Rectal smooth muscle tissue (tissue), 1 donor: ENCODE data around the gene RNF167.
"Not testable (repeated sequence)": the region's sequence is repeated elsewhere in the genome, so short reads cannot be mapped to it uniquely, and the experiment has no call there.

Source experiments
- H3K27ac ChIP-seq: one replicate; pipeline ENCODE4 v1.7.0; 2013; ENCODE audit warnings: low read depth, low read length, inconsistent platforms
- H3K27me3 ChIP-seq: one replicate; pipeline ENCODE4 v1.7.0; 2013; ENCODE audit warnings: low read length; ENCODE audit not compliant: control insufficient read depth, insufficient read depth
- H3K36me3 ChIP-seq: one replicate; pipeline ENCODE4 v1.7.0; 2013; ENCODE audit warnings: low read length; ENCODE audit not compliant: control insufficient read depth, insufficient read depth
- H3K4me1 ChIP-seq: one replicate; pipeline ENCODE4 v1.7.0; 2013; ENCODE audit warnings: low read length; ENCODE audit not compliant: control insufficient read depth, insufficient read depth
- H3K4me3 ChIP-seq: one replicate; pipeline ENCODE4 v1.7.0; 2013; ENCODE audit warnings: low read length
- H3K9ac ChIP-seq: one replicate; pipeline ENCODE4 v1.7.0; 2013; ENCODE audit warnings: low read length

RNF167 gene

DNA sequence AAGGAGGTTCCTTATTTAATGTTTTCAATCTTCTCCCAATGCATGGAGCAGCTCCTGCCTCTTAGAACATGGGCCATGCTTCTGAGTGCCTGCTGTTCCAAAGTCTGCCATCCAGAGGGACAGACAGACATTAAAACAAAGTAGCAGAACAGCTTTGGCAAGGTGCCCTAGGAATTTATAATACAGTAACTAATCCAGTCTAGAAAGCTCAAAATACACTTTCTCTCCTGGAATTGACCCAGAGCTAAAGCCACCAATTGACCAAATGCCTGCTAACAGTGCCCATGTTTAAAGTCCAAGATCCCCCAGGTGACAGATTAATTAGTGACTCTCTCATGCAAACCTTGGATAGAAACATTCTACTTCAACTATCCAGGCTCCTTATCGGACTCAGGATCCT lies 26.1 kb upstream of the RNF167 start:
- no peak overlapping the region for H3K9ac ChIP-seq

GRCh38 chr17:4914551-4914950 lies 25.5 kb upstream of the RNF167 start:
- H3K27me3 ChIP-seq, H3K9ac ChIP-seq, H3K4me3 ChIP-seq, H3K36me3 ChIP-seq, H3K4me1 ChIP-seq, H3K27ac ChIP-seq: not testable (repeated sequence)

More for the DNA sequence above, 26.1 kb upstream of the RNF167 start:
- Histone ChIP-seq H3K27ac (no peak overlapping the region), H3K4me1 (no peaks in the 10 kb centered on the region), H3K36me3 (no peaks in the 10 kb centered on the region), H3K4me3 (no peak overlapping the region), H3K27me3 (no peaks in the 10 kb centered on the region)

- H3K27ac ChIP-seq, result no peak overlapping the region
- H3K4me3 ChIP-seq, result no peak overlapping the region
- no peaks in the 10 kb centered on the region for H3K27me3 ChIP-seq
- H3K36me3 ChIP-seq, result no peaks in the 10 kb centered on the region
- H3K9ac ChIP-seq, result no peak overlapping the region
- H3K4me1 ChIP-seq, result no peaks in the 10 kb centered on the region
These were observed 20.5 kb upstream of the RNF167 start for GRCh38 chr17:4919511-4920047.

DNA sequence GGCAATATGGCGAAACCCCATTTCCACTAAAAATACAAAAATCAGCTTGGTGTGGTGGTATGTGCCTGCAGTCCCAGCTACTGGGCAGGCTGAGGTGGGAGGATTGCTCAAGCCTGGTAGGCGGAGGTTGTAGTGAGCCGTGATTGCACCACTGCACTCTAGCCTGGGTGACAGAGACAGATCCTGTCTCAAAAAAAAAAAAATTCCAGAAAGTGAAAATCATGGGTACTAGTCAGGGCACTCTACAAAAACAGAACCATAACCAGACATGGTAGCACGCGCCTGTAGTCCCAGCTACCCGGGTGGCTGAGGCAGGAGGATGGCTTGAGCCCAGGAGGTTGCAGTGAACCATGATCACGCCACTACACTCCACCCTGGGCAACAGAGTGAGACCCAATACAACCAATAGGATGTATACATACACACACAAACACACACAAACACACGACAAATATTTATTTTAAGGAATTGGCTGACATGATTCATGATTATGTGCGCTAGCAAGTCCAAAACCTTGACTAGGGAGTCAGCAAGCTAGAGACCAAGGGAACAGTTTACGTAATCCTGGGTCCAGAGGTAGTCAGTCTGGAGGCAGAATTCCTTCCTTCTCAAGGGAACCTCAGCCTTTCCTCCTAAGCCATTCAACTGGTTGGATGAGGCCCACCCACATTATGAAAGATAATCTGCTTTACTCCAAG lies 19.6 kb upstream of the RNF167 start:
- H3K9ac ChIP-seq, result no peak overlapping the region
- H3K27ac ChIP-seq, result no peak overlapping the region

GRCh38 chr17:4921320-4921719 lies 18.7 kb upstream of the RNF167 start:
- Histone ChIP-seq H3K9ac (no peak overlapping the region), H3K4me1 (no peaks in the 10 kb centered on the region), H3K27me3 (no peaks in the 10 kb centered on the region), H3K27ac (no peak overlapping the region), H3K4me3 (no peak overlapping the region), H3K36me3 (no peaks in the 10 kb centered on the region)

More for the DNA sequence above, 19.6 kb upstream of the RNF167 start:
- Histone ChIP-seq H3K4me1 (no peaks in the 10 kb centered on the region), H3K27me3 (no peaks in the 10 kb centered on the region), H3K36me3 (no peaks in the 10 kb centered on the region), H3K4me3 (no peak overlapping the region)

DNA sequence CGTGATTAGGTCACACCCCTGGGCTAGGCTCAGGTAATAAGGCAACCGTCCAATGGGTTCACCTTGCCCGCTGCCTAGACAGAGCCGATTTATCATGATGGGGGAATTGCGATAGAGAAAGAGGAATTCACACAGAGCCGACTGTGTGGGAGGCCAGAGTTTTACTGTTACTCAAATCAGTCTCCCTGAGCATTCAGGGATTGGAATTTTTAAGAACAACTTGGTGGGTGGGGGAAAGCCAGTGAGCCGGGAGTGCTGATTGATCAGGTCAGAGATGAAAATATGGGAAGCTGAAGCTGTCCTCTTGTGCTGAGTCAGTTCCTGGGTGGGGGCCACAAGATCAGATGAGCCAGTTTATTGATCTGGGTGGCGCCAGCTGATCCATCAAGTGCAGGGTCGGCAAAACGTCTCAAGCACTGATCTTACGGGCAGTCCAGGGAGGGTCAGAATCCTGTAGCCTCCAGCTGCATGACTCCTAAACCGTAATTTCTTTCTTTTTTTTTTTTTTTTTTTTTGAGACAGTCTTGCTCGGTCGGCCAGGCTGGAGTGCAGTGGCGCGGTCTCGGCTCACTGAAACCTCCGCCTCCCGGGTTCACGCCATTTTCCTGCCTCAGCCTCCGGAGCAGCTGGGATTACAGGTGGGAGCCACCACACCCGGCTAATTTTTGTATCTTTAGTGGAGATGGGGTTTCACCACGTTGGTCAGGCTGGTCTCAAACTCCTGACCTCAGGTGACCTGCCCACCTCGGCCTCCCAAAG lies 13.3 kb upstream of the RNF167 start:
- not testable (repeated sequence) for H3K4me3 ChIP-seq, H3K27ac ChIP-seq, H3K4me1 ChIP-seq, H3K27me3 ChIP-seq, H3K36me3 ChIP-seq, H3K9ac ChIP-seq

- Histone ChIP-seq H3K4me3 (no peak overlapping the region), H3K27ac (no peak overlapping the region), H3K9ac (no peak overlapping the region), H3K27me3 (no peaks in the 10 kb centered on the region), H3K4me1 (no peaks in the 10 kb centered on the region), H3K36me3 (no peaks in the 10 kb centered on the region)
These were observed 11.2 kb upstream of the RNF167 start for GRCh38 chr17:4928881-4929280.

DNA sequence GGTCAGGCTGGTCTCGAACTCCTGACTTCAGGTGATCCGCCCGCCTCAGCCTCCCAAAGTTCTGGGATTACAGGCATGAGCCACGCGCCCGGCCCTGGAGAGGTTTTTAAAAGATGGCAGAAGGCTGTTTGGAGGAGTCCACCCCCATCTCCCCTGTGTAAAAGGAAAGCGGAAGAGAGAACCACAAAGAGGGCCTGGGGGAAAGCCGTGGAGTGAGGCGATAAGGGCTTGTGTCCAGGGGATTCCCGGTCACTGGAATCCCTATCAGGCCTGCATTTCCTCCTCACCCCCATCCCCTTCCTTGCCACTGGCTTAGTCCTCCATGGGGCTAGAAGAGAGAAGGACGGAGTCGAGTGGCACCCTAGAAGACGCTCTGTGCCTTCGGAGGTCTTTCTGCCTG lies 8.1 kb upstream of the RNF167 start, which contains the start of gene GP1BA:
Gene GP1BA, plus strand, starts transcription at position 315 of the 400 bp plus-strand sequence. CDS start 328 bp downstream, outside the sequence.
- H3K27me3 ChIP-seq, result no peaks in the 10 kb centered on the region
- no peak within 1 kb of the TSS for H3K9ac ChIP-seq
- no peak within 1 kb of the TSS for H3K27ac ChIP-seq
- H3K36me3 ChIP-seq, result peaks cover 5% of the 10 kb centered on the region
- no peak within 1 kb of the TSS for H3K4me3 ChIP-seq
- peaks cover 3% of the 10 kb centered on the region for H3K4me1 ChIP-seq

- peaks cover 9% of the 10 kb centered on the region for H3K36me3 ChIP-seq
- no peaks in the 10 kb centered on the region for H3K27me3 ChIP-seq
- peaks cover 3% of the 10 kb centered on the region for H3K4me1 ChIP-seq
- no peak overlapping the region for H3K9ac ChIP-seq
- no peak overlapping the region for H3K4me3 ChIP-seq
- no peak overlapping the region for H3K27ac ChIP-seq
These were observed 7.3 kb upstream of the RNF167 start for GRCh38 chr17:4932756-4933155.

DNA sequence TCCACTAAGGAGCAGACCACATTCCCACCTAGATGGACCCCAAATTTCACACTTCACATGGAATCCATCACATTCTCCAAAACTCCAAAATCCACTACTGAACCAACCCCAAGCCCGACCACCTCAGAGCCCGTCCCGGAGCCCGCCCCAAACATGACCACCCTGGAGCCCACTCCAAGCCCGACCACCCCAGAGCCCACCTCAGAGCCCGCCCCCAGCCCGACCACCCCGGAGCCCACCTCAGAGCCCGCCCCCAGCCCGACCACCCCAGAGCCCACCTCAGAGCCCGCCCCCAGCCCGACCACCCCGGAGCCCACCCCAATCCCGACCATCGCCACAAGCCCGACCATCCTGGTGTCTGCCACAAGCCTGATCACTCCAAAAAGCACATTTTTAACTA lies 6.4 kb upstream of the RNF167 start:
- Histone ChIP-seq H3K27ac (no peak overlapping the region), H3K4me1 (peaks cover 8% of the 10 kb centered on the region), H3K4me3 (no peak overlapping the region), H3K36me3 (peaks cover 15% of the 10 kb centered on the region), H3K9ac (no peak overlapping the region), H3K27me3 (no peaks in the 10 kb centered on the region)

GRCh38 chr17:4934173-4934979 lies 5.7 kb upstream of the RNF167 start:
- peaks cover 15% of the 10 kb centered on the region for H3K36me3 ChIP-seq
- no peak overlapping the region for H3K9ac ChIP-seq
- H3K4me3 ChIP-seq, result no peak overlapping the region
- H3K27ac ChIP-seq, result no peak overlapping the region
- H3K4me1 ChIP-seq, result peaks cover 14% of the 10 kb centered on the region
- no peaks in the 10 kb centered on the region for H3K27me3 ChIP-seq

GRCh38 chr17:4935650-4936049 lies 4.4 kb upstream of the RNF167 start:
- H3K27me3 ChIP-seq, result no peaks in the 10 kb centered on the region
- no peak overlapping the region for H3K4me3 ChIP-seq
- H3K9ac ChIP-seq, result no peak overlapping the region
- peaks cover 15% of the 10 kb centered on the region for H3K36me3 ChIP-seq
- H3K4me1 ChIP-seq, result peaks cover 14% of the 10 kb centered on the region
- H3K27ac ChIP-seq, result no peak overlapping the region
